NOMO-1 (cell line): ENCODE measurements around the gene OPA1.

Experiments used
- DNase-seq, 2 experiments: peaks; one replicate each; lab custom pipeline; 2025; ENCODE audit not compliant: unreplicated experiment in 2 of 2; lab: John Stamatoyannopoulos, UW

OPA1 gene

GRCh38 chr3:193640728-193641439 is 47.9 kb downstream of the OPA1 start:
- DNase-seq, result no peak

GRCh38 chr3:193641440-193641775 is 48.4 kb downstream of the OPA1 start:
- no peak for DNase-seq

- DNase-seq, result no peak
These were observed 52.8 kb downstream of the OPA1 start for GRCh38 chr3:193645806-193646205.

- no peak for DNase-seq
These were observed 55.6 kb downstream of the OPA1 start for GRCh38 chr3:193648542-193649076.

GRCh38 chr3:193650585-193650984 is 57.6 kb downstream of the OPA1 start:
- no peak for DNase-seq

DNA sequence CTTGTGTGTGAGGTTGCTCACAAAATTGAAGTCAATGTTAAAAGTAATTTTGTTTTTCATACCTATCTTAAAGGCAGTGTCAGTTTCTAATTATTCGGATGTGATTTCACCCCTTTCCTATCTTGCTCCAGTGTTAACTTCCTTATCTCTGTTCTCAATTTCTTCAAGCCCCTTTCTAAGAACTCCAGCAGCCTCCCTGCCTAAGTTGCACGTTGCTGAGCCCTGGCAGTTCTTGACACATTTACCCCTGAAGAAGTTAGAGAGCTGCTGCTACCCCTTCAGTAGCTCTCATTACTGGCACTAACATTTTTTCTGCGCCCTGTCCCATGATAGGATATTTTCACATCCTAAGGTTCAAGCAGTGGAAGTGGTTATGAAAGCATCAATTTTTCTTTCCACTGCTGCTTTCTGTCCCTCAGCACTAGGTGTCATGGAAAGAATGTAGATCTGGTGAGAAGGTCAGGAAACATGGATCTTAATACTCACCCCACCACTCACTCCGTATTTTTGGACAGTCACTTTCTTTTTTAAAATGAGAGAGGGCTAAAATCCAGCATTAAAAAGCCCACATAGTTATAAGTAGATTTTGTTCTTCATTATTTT is 62.9 kb downstream of the OPA1 start:
- DNase-seq, result no peak

DNA sequence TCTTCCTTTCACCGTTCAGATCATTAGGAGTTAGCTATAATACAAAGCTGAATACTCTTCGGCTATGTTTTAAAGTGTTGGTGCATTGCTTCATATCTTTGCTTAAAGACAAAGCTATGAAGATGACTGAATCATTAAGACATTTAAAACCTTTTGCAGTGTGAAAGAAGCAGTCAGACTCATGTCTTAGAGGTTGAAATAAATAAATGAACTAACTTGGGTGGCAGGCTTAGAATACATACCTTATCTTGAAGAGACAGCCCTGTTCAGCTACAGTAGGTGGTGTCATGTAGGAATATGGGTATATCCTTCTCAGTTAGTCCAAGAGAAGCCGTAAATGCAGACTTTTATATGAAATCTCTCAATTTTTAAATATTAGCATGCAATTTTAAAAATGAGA is 63.4 kb downstream of the OPA1 start:
- no peak for DNase-seq

DNA sequence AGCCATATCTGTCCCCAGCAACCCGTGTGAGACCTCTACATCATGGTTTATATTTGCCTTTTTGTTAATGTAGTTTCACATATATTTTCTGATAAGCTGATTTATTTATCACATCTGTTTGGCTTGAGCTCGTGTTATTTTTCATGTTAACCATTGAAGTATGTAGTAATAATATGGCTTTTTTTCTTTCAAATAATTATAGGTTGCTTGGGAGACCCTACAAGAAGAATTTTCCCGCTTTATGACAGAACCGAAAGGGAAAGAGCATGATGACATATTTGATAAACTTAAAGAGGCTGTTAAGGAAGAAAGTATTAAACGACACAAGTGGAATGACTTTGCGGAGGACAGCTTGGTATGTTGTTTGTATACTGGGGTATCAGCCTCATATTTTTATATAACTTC is 63.9 kb downstream of the OPA1 start:
- DNase-seq, result no peak

- DNase-seq, result no peak
These were observed 67.2 kb downstream of the OPA1 start for GRCh38 chr3:193660171-193660570.

DNA sequence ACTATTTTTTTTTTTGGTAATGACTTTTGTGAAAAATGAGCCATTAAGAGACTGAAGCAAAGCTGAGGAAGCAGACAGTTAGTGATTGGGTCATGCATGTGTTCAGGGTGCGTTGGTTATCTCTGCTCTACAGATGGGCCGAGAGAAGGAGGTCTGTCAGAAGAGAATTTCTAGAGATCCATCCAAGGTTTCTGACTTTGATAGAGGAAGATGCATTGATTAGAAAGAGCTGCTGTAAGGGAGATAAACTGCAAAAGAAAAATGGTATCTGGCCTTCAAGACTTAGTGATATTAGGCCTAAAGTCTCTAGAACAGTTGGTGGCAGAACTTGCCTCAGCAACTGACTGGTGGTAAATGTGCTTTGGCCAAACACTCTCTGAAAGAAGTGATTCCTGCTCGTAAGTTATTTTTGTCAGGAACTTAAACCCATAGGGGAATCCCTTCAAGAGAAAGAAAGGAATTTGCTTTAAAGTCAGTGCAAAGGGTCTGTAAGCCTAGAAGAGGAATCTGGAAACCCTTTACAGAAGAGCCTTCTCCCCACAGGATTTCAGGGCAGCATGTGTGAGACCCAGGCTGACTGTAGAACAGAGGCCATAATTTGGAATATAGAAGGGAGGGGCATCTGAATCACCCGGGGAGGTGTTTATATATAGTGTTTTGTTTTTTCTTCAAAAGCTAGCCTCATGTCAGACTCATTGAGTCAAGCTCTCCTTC is 67.8 kb downstream of the OPA1 start:
- no peak for DNase-seq

- no peak for DNase-seq
These were observed 69.8 kb downstream of the OPA1 start for GRCh38 chr3:193662757-193663322.

- DNase-seq, result peak in 1 of 2 experiments; percentile 62
These were observed 72.5 kb downstream of the OPA1 start for GRCh38 chr3:193665370-193665989.

DNA sequence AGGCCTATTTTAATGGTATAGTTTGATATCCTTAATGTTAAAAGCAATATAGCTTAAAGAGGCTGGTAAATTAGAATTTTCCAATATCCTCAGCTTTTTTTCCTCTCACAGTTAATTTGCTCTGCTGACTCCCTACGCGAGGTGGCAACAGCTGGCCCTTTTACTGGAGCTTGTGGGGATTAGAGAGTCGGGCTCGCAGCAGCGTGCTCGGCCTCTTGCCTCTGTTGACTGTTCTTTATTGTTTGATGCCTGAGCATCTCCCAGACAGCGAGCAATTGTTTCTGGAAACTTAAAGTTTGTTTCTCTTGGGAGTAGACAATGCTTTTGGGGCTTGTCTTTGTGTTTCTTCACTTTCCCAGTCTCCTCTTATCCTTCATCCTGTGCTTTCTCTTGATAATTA is 80.8 kb downstream of the OPA1 start:
- DNase-seq, result no peak

DNA sequence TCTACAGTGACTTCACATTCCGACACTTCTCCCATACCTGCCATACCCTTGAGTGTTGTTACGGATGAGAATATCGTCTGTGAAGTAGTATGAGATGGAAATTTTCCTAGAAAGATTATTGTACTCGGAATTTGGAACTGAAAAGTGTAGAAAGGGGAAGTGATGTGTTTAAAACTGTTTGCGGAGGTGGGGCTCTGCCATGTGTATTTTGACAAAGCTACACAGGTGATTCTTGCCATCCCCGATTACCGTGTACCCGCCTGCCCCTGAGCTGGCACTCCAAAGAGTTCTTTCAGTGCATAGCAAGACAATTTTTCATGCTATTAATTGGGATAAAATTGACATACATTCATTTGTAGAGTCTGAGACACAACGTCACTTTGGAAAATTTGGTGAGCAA is 81.7 kb downstream of the OPA1 start:
- no peak for DNase-seq

DNA sequence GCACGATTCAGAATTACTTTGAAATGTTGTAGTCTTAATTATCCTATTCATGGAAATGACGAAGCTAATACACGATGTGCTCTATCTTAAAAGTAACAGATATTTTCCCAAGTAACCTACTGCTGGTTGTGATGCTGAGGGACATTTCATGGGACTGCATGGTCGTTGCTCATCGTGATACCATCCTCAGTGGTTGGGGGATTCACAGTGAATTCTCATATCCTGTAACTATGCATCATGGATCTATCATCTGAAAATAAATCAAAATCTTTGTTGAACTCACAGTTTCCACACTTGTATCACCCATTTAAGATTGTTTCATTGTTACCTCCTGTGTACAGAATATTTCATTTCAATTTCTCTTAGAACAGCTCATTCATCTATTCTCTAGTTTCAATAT is 84.7 kb downstream of the OPA1 start:
- DNase-seq, result no peak

GRCh38 chr3:193680220-193680619 is 87.2 kb downstream of the OPA1 start:
- no peak for DNase-seq

- DNase-seq, result no peak
These were observed 88.6 kb downstream of the OPA1 start for GRCh38 chr3:193681631-193682030.

DNA sequence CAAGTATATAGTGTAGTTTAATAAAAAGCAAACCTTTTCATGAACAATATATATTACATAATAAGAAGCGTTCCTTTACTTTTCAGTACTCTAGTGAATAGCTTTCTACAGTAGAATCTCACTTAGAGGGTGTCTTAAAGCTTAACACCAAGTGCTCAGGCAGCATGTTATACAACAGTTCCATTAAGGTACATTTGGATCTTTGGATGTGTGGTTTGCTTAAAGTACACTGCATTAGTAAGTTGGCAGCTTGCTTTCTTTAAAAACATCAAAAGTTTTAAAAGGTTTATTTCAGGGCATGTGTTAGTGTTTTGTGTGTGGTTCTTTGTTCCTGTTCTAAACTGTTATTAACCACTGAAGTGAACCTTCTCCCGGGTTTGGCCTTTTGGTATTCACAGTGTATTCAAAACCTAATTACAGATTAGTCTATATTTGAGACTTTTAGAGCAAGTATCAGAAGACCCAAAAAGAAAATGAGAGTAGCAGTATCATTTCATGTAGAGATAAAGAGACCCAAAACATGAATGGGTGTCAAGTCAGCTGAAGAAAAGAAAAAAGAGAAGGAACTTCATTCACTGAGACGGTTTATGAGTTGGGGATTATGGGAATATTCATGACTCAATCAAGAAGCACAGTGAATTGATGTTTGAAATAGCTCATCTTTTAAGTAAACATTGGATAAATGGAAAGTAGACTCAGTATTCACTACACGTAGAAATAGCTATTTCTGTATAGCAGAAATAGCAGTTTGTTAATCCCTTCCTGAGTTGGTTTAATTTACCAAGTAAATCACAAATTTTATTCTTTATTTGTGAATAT is 93.9 kb downstream of the OPA1 start:
- DNase-seq, result no peak

- DNase-seq, result no peak
These were observed 96.1 kb downstream of the OPA1 start for GRCh38 chr3:193688834-193689714.
